IPS-15b (cell line): ENCODE results near the gene KIAA0319L.

Source experiments
- H3K27me3 ChIP-seq: one replicate; pipeline ENCODE4 v1.6.1; 2013; ENCODE audit warnings: low read length; ENCODE audit not compliant: control insufficient read depth, insufficient read depth
- H3K36me3 ChIP-seq: one replicate; pipeline ENCODE4 v1.6.1; 2013; ENCODE audit warnings: low read length; ENCODE audit not compliant: control insufficient read depth, insufficient read depth
- H3K4me1 ChIP-seq: one replicate; pipeline ENCODE4 v1.6.1; 2013; ENCODE audit warnings: mild to moderate bottlenecking, low read length; ENCODE audit not compliant: control insufficient read depth, insufficient read depth
- H3K4me3 ChIP-seq: one replicate; pipeline ENCODE4 v1.5.1; 2013; ENCODE audit warnings: low read depth, low read length
- H3K9ac ChIP-seq: one replicate; pipeline ENCODE4 v1.6.1; 2013; ENCODE audit warnings: low read depth, mild to moderate bottlenecking, low read length
- H3K9me3 ChIP-seq: one replicate; pipeline ENCODE4 v1.6.1; 2013; ENCODE audit warnings: mild to moderate bottlenecking, low read length; ENCODE audit not compliant: control insufficient read depth, insufficient read depth

Gene KIAA0319L

DNA sequence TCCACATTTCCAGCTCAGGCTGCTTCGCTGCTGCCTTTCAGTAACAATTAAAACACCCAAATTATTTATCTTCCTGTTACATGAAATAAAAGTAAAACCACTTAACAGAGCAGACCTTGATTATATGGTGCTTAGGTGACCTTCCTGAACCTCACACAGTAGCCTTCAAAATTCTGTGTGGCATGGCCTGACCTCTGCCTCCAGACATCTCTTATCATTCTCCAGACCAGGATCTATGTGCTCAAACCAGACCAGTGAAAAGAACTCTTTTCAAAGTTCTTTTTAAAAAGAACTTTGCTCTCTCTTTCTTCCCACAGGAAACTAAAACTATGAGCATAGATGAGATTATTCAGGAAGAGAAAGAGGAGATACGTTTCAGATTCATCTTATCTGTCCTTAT lies 37.8 kb downstream of the KIAA0319L start:
- no peak overlapping the region for H3K4me3 ChIP-seq
- peaks cover 3% of the 10 kb centered on the region for H3K9me3 ChIP-seq
- H3K36me3 ChIP-seq: no peaks in the 10 kb centered on the region
- no peaks in the 10 kb centered on the region for H3K4me1 ChIP-seq
- no peaks in the 10 kb centered on the region for H3K27me3 ChIP-seq
- H3K9ac ChIP-seq: no peak overlapping the region

DNA sequence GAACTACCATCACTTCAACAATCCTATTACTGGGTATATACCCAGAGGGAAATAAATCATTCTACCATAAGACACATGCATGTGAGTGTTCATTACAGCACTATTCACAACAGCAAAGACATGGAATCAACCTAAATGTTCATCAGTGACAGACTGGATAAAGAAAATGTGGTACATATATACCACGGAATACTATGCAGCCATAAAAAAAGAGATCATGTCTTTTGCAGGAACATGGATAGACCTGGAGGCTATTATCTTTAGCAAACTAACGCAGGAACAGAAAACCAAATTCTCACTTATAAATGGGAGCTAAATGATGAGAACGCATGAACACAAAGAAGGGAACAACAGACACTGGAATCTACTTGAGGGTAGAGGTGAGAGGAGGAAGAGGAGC lies 39.0 kb downstream of the KIAA0319L start:
- H3K36me3 ChIP-seq: no peaks in the 10 kb centered on the region
- H3K9me3 ChIP-seq: peaks cover 3% of the 10 kb centered on the region
- H3K9ac ChIP-seq: no peak overlapping the region
- H3K27me3 ChIP-seq: no peaks in the 10 kb centered on the region
- no peaks in the 10 kb centered on the region for H3K4me1 ChIP-seq
- H3K4me3 ChIP-seq: no peak overlapping the region

DNA sequence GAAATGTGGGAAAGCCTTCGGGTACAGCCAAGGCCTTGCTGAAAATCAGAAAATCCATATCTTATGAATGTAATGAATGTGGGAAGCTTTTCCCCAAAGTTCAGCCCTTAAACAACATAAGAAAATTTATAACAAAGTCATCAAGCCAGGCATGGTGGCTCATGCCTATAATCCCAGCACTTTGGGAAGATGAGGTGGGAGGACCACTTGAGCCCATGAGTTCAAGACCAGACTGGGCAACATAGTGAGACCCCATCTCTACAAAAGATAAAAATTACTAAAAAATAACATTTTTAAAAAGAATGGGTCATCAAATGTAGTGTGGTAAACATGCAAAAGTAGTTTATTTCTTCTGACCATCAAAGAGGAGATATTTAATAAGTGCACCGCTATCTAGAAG lies 45.9 kb downstream of the KIAA0319L start:
- H3K27me3 ChIP-seq: no peaks in the 10 kb centered on the region

DNA sequence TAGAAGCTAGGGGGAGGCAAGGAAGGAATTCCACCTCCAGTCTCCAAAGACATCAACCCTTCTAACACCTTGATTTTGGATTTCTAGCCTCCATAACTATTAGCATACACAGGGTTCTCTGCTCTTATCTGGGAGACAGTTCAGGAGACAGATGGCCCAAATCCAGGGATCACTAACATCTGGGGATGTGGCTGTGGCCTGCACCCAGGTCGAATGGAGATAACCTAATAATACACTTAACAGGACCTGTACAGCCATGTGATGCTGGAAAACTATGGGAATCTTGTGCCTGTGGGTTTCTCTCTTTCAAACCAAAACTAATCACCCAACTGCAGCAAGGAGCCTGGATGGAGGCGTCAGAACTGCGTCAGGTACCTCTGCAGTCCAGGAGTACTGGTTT lies 47.6 kb downstream of the KIAA0319L start:
- Histone ChIP-seq H3K36me3 (no peaks in the 10 kb centered on the region), H3K4me3 (no peak overlapping the region), H3K27me3 (no peaks in the 10 kb centered on the region), H3K4me1 (no peaks in the 10 kb centered on the region), H3K9me3 (no peaks in the 10 kb centered on the region), H3K9ac (peak overlapping the region; percentile 8)

More for the DNA sequence above, 45.9 kb downstream of the KIAA0319L start:
- H3K4me1 ChIP-seq: no peaks in the 10 kb centered on the region
- no peak overlapping the region for H3K9ac ChIP-seq
- no peaks in the 10 kb centered on the region for H3K36me3 ChIP-seq
- no peaks in the 10 kb centered on the region for H3K9me3 ChIP-seq
- H3K4me3 ChIP-seq: no peak overlapping the region

DNA sequence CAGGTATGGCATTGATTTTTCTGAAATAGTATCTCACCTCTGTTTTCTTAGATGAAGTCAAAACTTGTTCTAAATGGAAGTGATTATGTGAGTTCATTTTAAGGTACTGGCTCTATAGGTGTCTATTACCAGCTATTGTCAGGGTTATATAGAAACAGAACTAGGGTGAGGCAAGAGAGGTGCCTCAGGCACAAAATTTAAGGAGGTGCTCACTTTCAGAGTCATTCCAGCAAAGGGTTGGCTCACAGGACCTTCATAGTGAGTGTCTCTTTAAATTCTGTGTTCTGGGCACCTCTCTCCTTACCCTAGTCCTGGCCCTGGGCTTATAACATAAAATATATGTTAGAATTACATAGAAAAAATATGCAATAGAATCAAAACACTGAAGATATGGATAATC lies 49.3 kb downstream of the KIAA0319L start:
- no peak overlapping the region for H3K4me3 ChIP-seq
- H3K36me3 ChIP-seq: no peaks in the 10 kb centered on the region
- H3K9ac ChIP-seq: no peak overlapping the region
- no peaks in the 10 kb centered on the region for H3K4me1 ChIP-seq
- no peaks in the 10 kb centered on the region for H3K9me3 ChIP-seq
- H3K27me3 ChIP-seq: no peaks in the 10 kb centered on the region

GRCh38 chr1:35506960-35507912 lies 50.0 kb downstream of the KIAA0319L start:
- no peaks in the 10 kb centered on the region for H3K27me3 ChIP-seq

DNA sequence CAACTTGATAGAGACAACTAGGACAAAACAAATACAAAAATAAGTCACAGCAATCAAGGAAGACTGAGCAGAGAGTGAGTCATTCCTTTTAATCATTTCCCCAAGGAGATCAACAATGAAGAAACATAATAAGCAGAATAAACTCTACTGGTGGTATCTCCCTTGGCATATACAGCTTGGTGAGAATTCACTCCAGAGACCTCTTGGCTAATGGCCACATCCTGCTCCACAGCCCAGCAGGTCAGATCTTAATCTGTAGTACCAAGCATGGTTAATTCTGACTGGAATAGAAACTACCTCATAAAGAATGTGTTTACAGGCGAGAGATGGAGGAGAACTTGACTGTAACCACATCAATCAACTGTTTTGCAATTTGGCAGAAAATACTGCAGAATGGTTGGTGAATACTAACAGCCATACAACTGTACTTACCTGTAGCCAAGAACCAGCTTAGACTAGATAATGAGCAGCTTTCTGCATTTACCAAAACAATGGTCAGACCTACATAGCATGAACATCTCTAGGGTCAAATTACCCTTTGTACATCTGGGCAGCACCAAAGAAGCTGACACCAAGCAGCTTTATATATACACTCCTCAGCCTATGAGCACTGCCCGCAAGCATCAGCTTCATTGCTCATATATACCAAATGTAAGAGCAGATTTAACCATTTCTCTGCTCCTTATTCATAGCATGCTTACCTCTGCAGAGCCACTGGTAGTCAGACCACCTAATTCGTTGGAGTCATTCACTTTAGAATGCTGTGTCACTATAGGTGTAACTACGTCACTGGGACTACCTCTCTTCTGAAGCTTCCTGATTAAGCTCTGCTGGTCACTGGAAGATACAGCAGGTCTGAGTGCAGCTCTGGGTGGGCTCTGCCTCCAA lies 51.0 kb downstream of the KIAA0319L start:
- Histone ChIP-seq H3K4me3 (no peak overlapping the region), H3K9ac (no peak overlapping the region), H3K9me3 (no peaks in the 10 kb centered on the region), H3K4me1 (no peaks in the 10 kb centered on the region), H3K27me3 (no peaks in the 10 kb centered on the region), H3K36me3 (no peaks in the 10 kb centered on the region)

More at GRCh38 chr1:35506960-35507912, 50.0 kb downstream of the KIAA0319L start:
- no peak overlapping the region for H3K9ac ChIP-seq
- H3K9me3 ChIP-seq: no peaks in the 10 kb centered on the region
- no peaks in the 10 kb centered on the region for H3K4me1 ChIP-seq
- H3K4me3 ChIP-seq: no peak overlapping the region
- H3K36me3 ChIP-seq: no peaks in the 10 kb centered on the region

DNA sequence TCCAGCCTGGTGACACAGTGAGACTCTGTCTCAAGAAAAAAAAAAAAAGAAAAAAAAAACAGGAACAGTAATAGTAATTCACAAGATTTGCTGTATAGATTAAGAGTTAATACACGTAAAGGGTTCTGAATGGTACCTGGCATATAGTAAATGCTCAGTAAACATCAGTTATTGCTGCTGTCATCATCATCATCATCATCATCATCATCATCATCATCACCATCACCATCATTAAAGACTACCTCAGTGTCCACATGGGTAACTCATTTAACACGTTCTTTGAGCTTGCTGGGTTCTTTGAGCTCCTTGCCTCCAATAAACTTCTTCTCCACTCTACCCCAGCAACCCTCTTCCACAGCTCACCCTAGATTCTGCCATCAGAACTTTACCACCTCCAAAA lies 55.0 kb downstream of the KIAA0319L start:
- Histone ChIP-seq H3K4me1 (no peaks in the 10 kb centered on the region), H3K36me3 (no peaks in the 10 kb centered on the region), H3K4me3 (no peak overlapping the region), H3K9ac (no peak overlapping the region), H3K27me3 (no peaks in the 10 kb centered on the region), H3K9me3 (no peaks in the 10 kb centered on the region)

DNA sequence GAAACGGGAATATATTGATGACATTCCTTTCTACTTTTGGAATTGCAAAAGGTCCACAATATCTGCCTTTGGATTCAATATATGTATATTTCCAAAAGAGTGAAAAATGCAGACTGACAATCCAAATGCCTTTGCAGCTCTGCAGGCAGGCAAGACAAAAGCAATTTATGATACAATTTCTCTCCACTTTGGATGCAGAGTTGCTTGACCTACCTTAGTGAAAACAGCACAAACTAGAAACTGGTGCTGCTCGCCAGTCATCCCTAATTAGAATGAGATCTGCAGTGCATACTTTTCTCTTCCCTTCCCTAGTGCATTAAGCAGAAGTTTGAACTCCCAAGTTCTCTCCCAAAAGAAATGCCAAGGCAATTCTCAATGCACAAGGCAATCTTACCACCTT lies 56.8 kb downstream of the KIAA0319L start:
- Histone ChIP-seq H3K9me3 (no peaks in the 10 kb centered on the region), H3K4me3 (no peak overlapping the region)

DNA sequence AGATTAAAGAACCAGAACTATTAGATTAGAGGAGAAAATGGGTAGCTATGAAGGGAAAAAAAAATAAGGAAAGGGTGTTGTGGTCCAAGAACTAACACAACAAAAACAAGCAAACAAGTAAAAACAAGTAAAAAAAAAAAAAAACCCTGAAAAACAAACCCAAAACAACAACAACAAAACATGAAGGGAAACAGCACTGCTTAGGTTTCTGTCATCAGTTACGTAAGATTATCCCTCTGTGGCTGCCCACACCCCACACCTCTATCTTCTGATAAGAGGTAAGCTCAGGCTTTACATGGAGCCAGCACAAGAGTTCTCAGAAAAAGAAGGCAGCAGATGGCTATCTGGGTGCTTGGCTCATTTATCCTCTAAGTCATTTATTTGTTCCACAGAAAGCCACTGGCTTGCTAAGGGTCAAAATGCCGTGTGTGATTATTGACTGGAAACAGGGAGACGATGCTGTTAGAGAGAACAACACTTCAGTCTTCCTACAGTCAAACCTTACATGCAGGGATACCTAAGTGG lies 57.5 kb downstream of the KIAA0319L start:
- Histone ChIP-seq H3K4me3 (no peak overlapping the region), H3K36me3 (no peaks in the 10 kb centered on the region), H3K4me1 (no peaks in the 10 kb centered on the region), H3K9me3 (no peaks in the 10 kb centered on the region), H3K27me3 (no peaks in the 10 kb centered on the region), H3K9ac (peak overlapping the region; percentile 5)

More for the DNA sequence above, 56.8 kb downstream of the KIAA0319L start:
- Histone ChIP-seq H3K27me3 (no peaks in the 10 kb centered on the region), H3K36me3 (no peaks in the 10 kb centered on the region), H3K9ac (no peak overlapping the region), H3K4me1 (no peaks in the 10 kb centered on the region)

DNA sequence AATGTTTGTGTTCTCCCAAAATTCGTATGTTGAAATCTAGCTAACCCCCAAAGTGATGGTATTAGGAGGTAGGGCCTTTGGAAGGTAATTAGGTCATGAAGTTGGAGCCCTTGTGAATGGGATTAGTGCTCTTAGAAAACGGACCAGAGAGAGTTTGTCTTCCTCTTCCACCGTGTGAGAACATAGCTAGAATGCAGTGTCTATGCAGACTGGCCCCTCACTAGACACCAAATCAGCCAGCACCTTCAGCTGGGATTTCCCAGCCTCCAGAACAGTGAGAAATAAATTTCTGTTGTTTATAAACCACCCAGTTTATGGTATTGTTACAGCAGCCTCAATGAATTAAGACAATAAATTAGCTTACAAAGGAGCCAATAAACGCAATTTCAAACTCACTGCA lies 58.0 kb downstream of the KIAA0319L start:
- Histone ChIP-seq H3K4me3 (no peak overlapping the region), H3K9me3 (no peaks in the 10 kb centered on the region), H3K9ac (no peak overlapping the region), H3K36me3 (no peaks in the 10 kb centered on the region), H3K4me1 (no peaks in the 10 kb centered on the region), H3K27me3 (no peaks in the 10 kb centered on the region)
